DLD1 (cell line): ENCODE measurements around the gene CHRNB4.
"Not testable (repeated sequence)": the region's sequence is repeated elsewhere in the genome, so short reads cannot be mapped to it uniquely, and the experiment has no call there.

Experiments
- in situ Hi-C: cut with HindIII; loops from 2 replicates; pipeline ENCODE4 v1.10.0; 2017; ENCODE audit warnings: low sequenced_read_pairs

Gene CHRNB4, protein sequence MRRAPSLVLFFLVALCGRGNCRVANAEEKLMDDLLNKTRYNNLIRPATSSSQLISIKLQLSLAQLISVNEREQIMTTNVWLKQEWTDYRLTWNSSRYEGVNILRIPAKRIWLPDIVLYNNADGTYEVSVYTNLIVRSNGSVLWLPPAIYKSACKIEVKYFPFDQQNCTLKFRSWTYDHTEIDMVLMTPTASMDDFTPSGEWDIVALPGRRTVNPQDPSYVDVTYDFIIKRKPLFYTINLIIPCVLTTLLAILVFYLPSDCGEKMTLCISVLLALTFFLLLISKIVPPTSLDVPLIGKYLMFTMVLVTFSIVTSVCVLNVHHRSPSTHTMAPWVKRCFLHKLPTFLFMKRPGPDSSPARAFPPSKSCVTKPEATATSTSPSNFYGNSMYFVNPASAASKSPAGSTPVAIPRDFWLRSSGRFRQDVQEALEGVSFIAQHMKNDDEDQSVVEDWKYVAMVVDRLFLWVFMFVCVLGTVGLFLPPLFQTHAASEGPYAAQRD

DNA sequence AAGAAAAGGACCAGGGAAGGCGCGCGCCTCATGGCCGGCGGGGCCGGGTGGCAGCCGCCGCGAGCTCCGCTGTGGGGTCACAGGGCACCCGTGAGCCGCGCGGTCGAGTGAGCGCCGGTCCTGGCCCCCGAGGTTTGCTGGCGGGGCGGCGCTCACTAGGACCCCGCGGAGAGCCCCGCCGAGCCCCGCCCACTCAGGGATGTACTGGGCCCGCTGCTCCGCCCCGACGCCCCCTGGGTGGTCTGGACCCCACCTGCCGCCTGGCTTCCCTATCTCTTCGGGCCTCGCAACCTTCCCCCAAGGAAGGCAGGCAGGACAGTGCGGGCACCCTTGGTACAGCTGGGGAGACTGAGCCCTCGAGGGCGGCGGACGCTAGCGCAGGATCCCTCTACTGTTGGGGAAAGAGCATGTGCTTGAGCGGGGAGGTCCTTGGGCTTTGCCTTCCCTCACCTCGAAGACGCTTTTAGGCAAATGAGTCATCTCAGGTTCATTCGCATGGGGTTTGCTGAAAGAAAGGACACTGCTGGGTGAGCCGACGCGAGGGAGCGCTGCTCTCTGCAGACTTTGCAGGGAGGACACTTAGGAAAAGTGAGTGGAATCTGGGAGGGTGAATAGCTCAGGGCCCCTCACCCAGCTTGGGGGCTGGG, at the start of gene CHRNB4:
Gene CHRNB4, minus strand, starts transcription at position 109 of the 647 bp plus-strand sequence. Its CDS starts 77 bp downstream, at position 32.
- in situ Hi-C loops = no loop called here

DNA sequence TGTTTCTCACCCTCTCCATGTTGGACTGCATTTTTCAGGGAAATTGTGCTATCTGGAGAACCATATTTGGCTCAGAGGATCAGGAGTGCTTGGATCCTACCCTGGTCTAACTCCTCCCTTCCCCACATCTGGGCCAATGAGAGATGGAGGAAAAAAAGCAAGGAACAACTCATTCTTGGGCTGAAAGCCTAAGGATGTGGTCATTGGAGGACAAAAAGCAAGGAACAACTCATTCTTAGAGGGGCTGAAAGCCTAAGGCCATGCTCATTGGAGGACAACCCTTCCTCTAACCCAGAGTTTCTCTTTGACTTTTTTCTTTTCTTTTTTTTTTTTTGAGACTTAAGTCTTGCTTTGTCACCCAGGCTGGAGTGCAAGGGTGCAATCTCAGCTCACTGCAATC, 48.6 kb upstream of the CHRNB4 start:
- in situ Hi-C loops = no loop called here

GRCh38 chr15:78685925-78686324, 44.9 kb upstream of the CHRNB4 start:
- in situ Hi-C loops = no loop called here

DNA sequence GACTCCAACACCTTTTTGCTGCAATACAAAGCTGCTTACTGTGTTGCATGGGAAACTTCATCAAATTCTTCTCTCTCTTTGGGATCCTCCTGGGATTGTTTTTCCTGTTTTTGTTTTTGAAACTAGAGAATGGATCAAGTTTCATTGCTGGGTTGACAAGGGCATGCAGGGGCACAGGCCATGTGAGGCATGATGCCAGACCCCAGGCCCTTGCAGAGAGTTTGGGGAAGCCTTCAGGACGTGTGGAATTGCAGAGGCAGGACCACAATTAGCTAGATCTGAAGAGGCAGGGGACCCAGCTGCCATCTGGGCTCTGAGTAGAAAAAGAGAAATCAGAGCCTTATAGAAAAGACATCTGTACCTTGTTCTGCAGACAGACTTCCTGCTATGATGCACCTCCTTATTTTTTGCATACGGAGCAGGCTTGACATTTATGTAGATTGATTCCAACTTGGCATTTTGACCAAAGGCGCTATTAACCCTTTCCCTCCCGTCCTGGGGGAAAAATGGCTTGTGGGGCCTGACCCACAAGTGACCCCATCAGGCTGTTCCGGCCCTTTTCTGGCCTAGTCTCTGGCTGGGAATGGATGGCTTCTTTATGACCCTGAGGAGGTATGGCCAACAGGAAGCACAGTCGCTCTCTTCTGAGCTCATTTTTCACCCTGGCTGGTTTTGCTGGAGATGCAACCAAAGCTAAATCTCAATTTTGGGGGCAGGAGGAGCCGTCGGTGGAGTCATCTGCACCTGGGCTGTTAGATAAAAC, 44.3 kb upstream of the CHRNB4 start:
- in situ Hi-C loops = no loop called here

DNA sequence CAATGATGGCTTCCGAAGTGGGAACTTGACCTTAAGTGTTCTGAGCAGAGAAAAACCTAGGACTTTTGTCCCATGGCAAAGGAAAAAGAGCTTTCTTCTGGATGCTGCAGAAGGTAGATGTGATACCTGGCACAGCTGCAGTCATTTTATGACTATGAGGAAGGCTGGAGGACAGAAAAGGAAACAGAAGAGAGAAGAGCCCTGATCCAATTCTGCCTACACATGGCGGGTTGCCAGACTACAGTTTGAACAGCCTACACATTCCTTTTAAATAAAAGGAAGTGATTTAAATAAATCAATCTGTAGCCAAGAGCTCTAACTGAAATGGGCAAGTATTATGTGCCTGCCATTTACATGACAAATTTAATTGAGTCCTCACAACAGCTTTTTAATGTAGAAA, 43.6 kb upstream of the CHRNB4 start:
- in situ Hi-C loops = no loop called here

- in situ Hi-C loops = not testable (repeated sequence)
These were observed 42.6 kb upstream of the CHRNB4 start for GRCh38 chr15:78683599-78683998.

DNA sequence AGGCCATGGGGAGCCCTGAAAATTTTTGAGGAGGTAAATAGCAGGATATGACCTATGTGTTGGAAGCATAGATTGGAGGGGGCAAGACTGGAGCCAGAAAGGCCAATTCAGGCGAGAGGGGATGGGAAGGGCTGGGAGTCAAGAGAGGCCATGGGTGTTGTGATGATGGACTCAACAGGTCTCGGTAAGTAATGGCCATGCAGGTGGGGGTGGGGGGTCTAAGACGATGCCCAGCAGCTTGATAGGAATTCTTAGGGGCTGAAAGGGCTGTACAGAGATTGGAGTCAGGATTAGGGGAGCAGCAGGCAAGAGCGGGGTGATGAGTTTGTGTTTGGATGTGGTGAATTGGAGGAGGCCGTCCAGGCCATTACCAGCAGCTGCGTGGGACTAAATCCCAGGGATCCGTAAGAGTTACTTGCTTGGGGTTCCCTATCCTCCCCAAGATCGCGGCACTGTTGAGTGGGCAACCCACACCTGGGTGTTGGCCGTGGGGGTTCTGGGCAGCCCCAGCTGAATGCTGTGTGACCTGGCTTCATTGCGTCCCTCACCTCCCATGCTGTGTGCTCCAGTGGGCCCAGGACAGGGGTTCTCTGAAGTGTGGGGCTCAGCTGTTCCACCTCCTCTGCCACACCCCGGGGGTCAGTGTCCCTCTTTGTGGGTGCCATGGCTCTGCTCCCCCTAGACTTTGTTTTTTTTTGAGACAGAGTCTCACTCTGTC, 41.8 kb upstream of the CHRNB4 start:
- in situ Hi-C loops = no loop called here

- in situ Hi-C loops = no loop called here
These were observed 41.1 kb upstream of the CHRNB4 start for GRCh38 chr15:78682004-78682651.

DNA sequence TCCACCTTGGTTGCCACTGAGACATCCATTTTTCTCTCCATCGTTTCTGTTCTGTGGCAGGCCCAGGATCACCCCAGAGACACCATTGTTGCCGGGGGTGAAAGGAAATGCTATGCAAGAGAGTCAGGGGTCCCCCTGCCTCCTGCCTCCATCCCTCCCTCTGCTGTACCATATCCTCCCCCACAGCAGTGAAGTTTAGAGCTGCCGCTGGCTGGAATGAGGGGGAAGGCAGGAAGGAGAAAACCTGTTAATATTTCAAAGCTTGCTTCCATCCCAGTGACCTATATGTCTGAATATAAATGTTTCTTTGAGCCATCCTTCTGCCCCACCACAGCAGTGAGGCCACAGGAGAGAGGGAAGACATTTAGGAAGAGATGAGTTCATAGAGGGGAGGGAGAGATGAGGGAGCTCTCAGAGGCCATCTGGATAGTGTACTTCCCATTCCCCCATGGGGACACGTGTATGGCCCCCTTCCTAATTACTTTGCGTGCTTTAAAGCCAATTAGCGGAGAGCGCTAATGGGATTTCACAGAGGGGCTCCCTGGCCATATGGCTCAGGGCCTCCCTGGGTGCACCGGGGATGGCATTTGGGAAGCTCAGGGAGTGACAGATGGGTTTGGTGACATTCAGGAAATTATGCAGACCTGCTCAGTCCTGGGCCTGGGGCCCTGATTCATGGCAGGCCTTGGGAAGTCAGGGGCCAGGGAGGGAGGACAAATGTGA, 40.4 kb upstream of the CHRNB4 start:
- in situ Hi-C loops = no loop called here

- in situ Hi-C loops = no loop called here
These were observed 39.5 kb upstream of the CHRNB4 start for GRCh38 chr15:78680431-78681075.

DNA sequence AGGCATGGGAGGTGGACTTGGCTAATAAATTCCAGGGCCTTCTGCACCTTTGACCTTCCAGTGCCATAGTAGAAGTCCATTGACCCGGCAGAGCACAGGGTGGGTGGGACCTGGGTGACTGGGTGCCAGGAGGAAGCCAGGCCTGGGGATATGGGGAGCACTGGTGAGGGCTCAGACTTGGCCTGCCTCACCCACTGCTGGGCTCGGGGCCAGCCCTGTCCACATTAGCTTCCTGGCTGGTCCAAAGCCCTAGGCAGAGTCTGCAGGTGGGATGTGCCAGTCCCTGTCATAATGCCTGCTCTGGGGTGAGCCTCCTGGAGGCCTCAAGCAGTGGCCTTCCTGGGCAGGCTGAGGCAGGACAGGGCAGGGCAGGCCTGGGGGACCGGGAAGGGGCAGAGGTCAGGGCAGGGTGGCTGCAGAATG, 38.1 kb upstream of the CHRNB4 start:
- in situ Hi-C loops = no loop called here

DNA sequence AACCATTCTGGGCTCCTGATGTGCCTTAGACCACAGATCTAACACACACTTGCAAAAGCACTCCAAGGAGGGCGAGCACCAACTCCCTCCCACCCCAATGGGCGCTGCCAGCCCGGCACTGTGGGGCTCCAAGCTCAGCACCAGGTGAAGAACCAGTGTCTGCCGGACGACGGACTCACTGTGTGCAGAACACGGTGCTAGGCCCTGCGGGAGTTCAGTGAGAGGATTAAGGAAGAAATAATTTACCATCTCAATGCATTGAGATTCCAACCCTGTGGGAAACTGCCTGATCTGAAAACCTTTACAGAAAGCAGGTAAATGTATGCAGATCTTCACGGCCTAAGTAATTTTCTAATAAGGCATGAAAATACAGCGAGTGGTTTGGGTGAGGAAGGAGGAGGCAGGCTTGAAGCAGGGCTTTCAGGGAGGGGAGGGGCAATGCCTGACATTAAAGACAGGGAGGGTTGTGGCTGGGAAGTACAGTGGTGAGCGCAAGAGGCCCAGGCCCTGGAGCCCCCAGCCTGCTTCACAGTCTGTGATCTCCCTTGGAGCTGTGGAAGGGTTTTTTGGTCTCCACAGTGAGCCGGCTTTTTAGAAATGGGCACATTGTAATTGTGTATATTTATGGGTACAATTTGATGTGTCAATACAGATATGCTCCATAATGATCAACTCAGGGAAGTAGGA, 35.6 kb upstream of the CHRNB4 start:
- in situ Hi-C loops = no loop called here

- in situ Hi-C loops = no loop called here
These were observed 34.8 kb upstream of the CHRNB4 start for GRCh38 chr15:78675617-78676360.

- in situ Hi-C loops = no loop called here
These were observed 34.2 kb upstream of the CHRNB4 start for GRCh38 chr15:78675206-78675605.

- in situ Hi-C loops = no loop called here
These were observed 33.0 kb upstream of the CHRNB4 start for GRCh38 chr15:78673917-78674444.

DNA sequence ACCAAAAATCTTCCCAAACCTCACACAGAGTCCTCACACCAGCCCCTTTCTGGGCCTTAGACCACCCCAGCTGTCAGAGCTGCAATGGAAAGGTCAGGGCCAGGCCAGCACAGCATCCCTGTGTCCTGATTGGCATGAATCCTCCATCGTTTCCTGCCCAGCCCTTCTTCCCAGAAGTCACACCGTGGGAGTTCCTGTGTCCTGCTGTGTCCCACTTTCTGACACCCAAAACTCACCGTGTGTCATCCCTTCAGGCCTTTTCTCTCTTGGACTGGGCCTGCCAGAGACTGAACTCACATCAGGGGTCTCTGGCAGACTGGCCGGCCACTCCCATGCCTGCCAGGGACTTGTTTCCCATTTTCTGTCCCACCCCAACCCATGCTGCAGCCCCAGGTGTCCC, 32.5 kb upstream of the CHRNB4 start:
- in situ Hi-C loops = no loop called here

DNA sequence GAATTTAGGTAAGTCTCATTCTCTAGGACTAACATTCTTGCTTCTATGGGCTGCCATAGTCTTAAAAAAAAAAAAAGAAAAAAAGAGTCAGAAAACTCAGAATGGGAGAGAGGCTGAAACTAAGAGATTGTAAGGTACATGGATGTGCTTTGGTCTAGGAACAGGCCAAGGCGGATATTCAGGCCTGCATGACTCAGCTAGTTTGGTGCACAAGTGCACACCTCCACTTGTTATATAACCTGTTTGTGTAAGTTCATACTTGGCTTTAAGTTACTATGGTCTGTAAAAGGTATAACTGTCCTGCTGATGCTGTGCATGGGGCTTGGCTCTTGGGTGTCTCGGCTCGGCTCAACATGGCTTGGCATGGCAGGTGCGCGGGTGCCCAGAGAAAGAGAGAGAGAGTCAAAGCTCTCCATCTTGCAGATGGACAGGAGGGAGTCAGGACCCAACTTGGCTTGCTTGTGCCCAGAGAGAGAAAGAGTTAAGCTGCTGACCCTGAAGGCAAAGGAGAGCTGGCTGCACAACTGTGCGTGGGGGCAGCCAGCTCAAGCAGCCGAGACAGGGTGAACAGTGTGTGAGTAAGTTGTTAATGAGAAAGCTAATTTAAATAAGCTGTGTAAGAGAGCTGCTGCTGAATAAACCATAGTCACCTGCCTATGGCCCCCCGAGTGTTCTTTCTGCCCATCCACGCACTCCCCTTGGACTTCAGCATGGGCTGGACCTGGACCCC, 31.4 kb upstream of the CHRNB4 start:
- in situ Hi-C loops = no loop called here
